ENCODE data around the gene SLC25A21.

- no peak for TF ChIP-seq CTCF (IDR thresholded peaks at IDR 0.05)
- no peak for TF ChIP-seq POLR2A (IDR thresholded peaks at IDR 0.05)
- TF ChIP-seq POLR2AphosphoS5 (IDR thresholded peaks at IDR 0.05) = no peak
- TF ChIP-seq EP300 (IDR thresholded peaks at IDR 0.05) = no peak
Measured at GRCh38 chr14:37122919-37123639, 49.3 kb downstream of the SLC25A21 start.
